ENCODE results near the gene DHRS1.

The DHRS1 gene

GRCh38 chr14:24310646-24311604, 11.3 kb upstream of the DHRS1 start, which contains the start of gene LTB4R:
Gene LTB4R, plus strand, starts transcription at chr14:24311502. Its CDS starts 4,150 bp downstream, at chr14:24315652.
- intact Hi-C loops (cut with DNase I): no loop called here
- peak; percentile 44 to 96 (median 69) for DNase-seq

- intact Hi-C loops (cut with DNase I): no loop called here
- DNase-seq: no peak
These were observed 10.7 kb upstream of the DHRS1 start for GRCh38 chr14:24310265-24310645.

GRCh38 chr14:24309538-24310264, 10.1 kb upstream of the DHRS1 start, which contains the start of gene LTB4R2:
Gene LTB4R2, plus strand, starts transcription at chr14:24310140. Its CDS starts 525 bp downstream, at chr14:24310665.
- intact Hi-C loops (cut with DNase I): no loop called here
- DNase-seq: peak in 1 of 10 donors; percentile 62

- no peak for DNase-seq
- intact Hi-C loops (cut with DNase I): no loop called here
These were observed 9.0 kb upstream of the DHRS1 start for GRCh38 chr14:24308342-24309124.

- DNase-seq: peak in 7 of 10 donors; percentile 48 to 90 (median 66)
- intact Hi-C loops (cut with DNase I): no loop called here
These were observed 8.2 kb upstream of the DHRS1 start, which contains the start of gene CIDEB for GRCh38 chr14:24307575-24308341. Gene CIDEB, minus strand, starts transcription at chr14:24307977. Its CDS starts 119 bp downstream, at chr14:24307858.

GRCh38 chr14:24307156-24307574, 7.6 kb upstream of the DHRS1 start:
- DNase-seq: no peak
- intact Hi-C loops (cut with DNase I): no loop called here

GRCh38 chr14:24304019-24304387, 4.4 kb upstream of the DHRS1 start:
- intact Hi-C loops (cut with DNase I): no loop called here

GRCh38 chr14:24300326-24300980, 873 bp upstream of the DHRS1 start:
- DNase-seq: peak in 1 of 10 donors; percentile 38
- intact Hi-C loops (cut with DNase I): no loop called here

More at GRCh38 chr14:24304019-24304387, 4.4 kb upstream of the DHRS1 start:
- peak in 2 of 10 donors; percentile 16 to 38 for DNase-seq

- DNase-seq: peak in 1 of 10 donors; percentile 85
- intact Hi-C loops (cut with DNase I): loop anchor here (1.0 kb wide), 1 partner anchor 28 kb away; the partner anchor contains the start of gene RABGGTA
These were observed 707 bp downstream of the DHRS1 start for GRCh38 chr14:24298892-24299254.

GRCh38 chr14:24297190-24297964, 2.2 kb downstream of the DHRS1 start:
- intact Hi-C loops (cut with DNase I): loop anchor here (2.0 kb wide), 1 partner anchor 55 kb away; the partner anchor contains the start of gene TINF2
- DNase-seq: no peak

- intact Hi-C loops (cut with DNase I): loop anchor here (2.0 kb wide), 1 partner anchor 54 kb away; the partner anchor contains the start of gene TINF2
- peak in 9 of 10 donors; percentile 53 to 94 (median 64) for DNase-seq
These were observed 3.0 kb downstream of the DHRS1 start for GRCh38 chr14:24296341-24297157.

GRCh38 chr14:24293525-24293924, 6.1 kb downstream of the DHRS1 start:
- intact Hi-C loops (cut with DNase I): no loop called here
- no peak for DNase-seq

GRCh38 chr14:24292118-24292807, 7.3 kb downstream of the DHRS1 start:
- intact Hi-C loops (cut with DNase I): no loop called here

GRCh38 chr14:24291446-24292117, 8.0 kb downstream of the DHRS1 start:
- DNase-seq: no peak
- intact Hi-C loops (cut with DNase I): no loop called here

More at GRCh38 chr14:24292118-24292807, 7.3 kb downstream of the DHRS1 start:
- DNase-seq: peak in 1 of 10 donors; percentile 49

- intact Hi-C loops (cut with DNase I): no loop called here
- DNase-seq: peak in 1 of 10 donors; percentile 38
These were observed 8.8 kb downstream of the DHRS1 start for GRCh38 chr14:24290746-24291145.
